HepG2 (cell line): ENCODE measurements around the gene ANKRD13C. TPM values are rescaled to one million over a fixed set of nuclear protein-coding genes. Genes with fewer than 3 reads are reported as not detected.
A peak's percentile ranks its signal among the peaks of the same experiment; 100 is the strongest.

Source experiments
- AGO2 ChIP-seq: fragments of 200-400 bp; formaldehyde crosslinking; optimal IDR thresholded peaks from 2 replicates; pipeline ENCODE3; 2017; ENCODE audit warnings: mild to moderate bottlenecking, low read depth, low read length, moderate library complexity
- ARNT2 ChIP-seq: sonication (generic); formaldehyde crosslinking; IDR thresholded peaks from 2 replicates; pipeline ENCODE4 v1.8.0; 2022; ENCODE audit warnings: mild to moderate bottlenecking, low read depth, missing genetic modification reagents, moderate library complexity
- DPF2 ChIP-seq: sonication (generic); formaldehyde crosslinking; IDR thresholded peaks from 2 replicates; pipeline ENCODE4 v1.4.0; 2020; ENCODE audit warnings: mild to moderate bottlenecking, low read depth, missing genetic modification reagents, borderline replicate concordance
- HOXD1 ChIP-seq: sonication (generic); formaldehyde crosslinking; IDR thresholded peaks from 2 replicates; pipeline ENCODE4 v1.5.0; 2020; ENCODE audit warnings: missing genetic modification reagents
- RNF2 ChIP-seq: fragments of 450-650 bp; conservative IDR thresholded peaks from 2 replicates; pipeline ENCODE4 v1.6.1; 2016; ENCODE audit warnings: low read depth
- SPEN ChIP-seq: sonication (generic); formaldehyde crosslinking; IDR thresholded peaks from 2 replicates; pipeline ENCODE4 v1.5.1; 2020; ENCODE audit warnings: low read depth, mild to moderate bottlenecking, missing genetic modification reagents
- U2AF2 ChIP-seq: fragments of 200-400 bp; formaldehyde crosslinking; IDR thresholded peaks from 2 replicates; pipeline ENCODE4 v1.6.1; 2017; ENCODE audit warnings: low read depth, mild to moderate bottlenecking, low read length
- ZNF101 ChIP-seq: sonication (generic); formaldehyde crosslinking; IDR thresholded peaks from 2 replicates; pipeline ENCODE4 v1.4.0; 2020; ENCODE audit warnings: mild to moderate bottlenecking, low read depth, missing genetic modification reagents, borderline replicate concordance
- ZNF207 ChIP-seq: fragments of 450-650 bp; IDR thresholded peaks from 2 replicates; pipeline ENCODE4 v1.6.1; 2016; ENCODE audit warnings: antibody characterized with exemption, borderline replicate concordance
- ZNF33A ChIP-seq: sonication (generic); formaldehyde crosslinking; IDR thresholded peaks from 2 replicates; pipeline ENCODE4 v1.5.1; 2020; ENCODE audit warnings: missing genetic modification reagents, mild to moderate bottlenecking, moderate library complexity, borderline replicate concordance
- ZNF382 ChIP-seq: sonication (generic); formaldehyde crosslinking; IDR thresholded peaks from 2 replicates; pipeline ENCODE4 v1.5.0; 2020; ENCODE audit warnings: missing genetic modification reagents, mild to moderate bottlenecking, borderline replicate concordance
- polyA plus RNA-seq, 8 experiments: library from polyadenylated mRNA; depleted of rRNA in 3 of 8; stranded (reverse) in 7 of 8; unstranded in 1 of 8; fragments of >200 nt; fragmentation: Illumina TruSeq in 4 of 8; extraction: Trizol in 4 of 8; gene quantifications; 2 replicates each; pipeline versions ENCODE4 v1.2.1 to v1.2.3, GENCODE V29; 2011 to 2016; ENCODE audit warnings: low read depth in 4 of 8, missing spikeins in 1 of 8, mixed read lengths in 1 of 8; ENCODE audit not compliant: insufficient read depth in 1 of 8
- total RNA-seq, 5 experiments: library from RNA; depleted of rRNA; stranded (reverse); fragments of >200 nt; fragmentation: Illumina TruSeq; extraction: Trizol; gene quantifications; 2 replicates each; pipeline ENCODE4 v1.2.3, GENCODE V29; 2016; ENCODE audit warnings: low read depth in 1 of 5
- TF ChIP-seq, protein P1 (sequence below): sonication (generic); formaldehyde crosslinking; IDR thresholded peaks from 2 replicates; pipeline ENCODE4 v1.5.0; 2020; ENCODE audit warnings: missing genetic modification reagents
- TF ChIP-seq, protein P2 (sequence below): sonication (generic); formaldehyde crosslinking; IDR thresholded peaks from 2 replicates; pipeline ENCODE4 v1.5.0; 2020; ENCODE audit warnings: missing genetic modification reagents, mild to moderate bottlenecking, borderline replicate concordance
- TF ChIP-seq, protein P3 (sequence below): sonication (generic); formaldehyde crosslinking; IDR thresholded peaks from 2 replicates; pipeline ENCODE4 v1.4.0; 2020; ENCODE audit warnings: missing genetic modification reagents
- TF ChIP-seq, protein P4 (sequence below): sonication (generic); formaldehyde crosslinking; IDR thresholded peaks from 2 replicates; pipeline ENCODE4 v1.4.0; 2020; ENCODE audit warnings: mild to moderate bottlenecking, missing genetic modification reagents

ANKRD13C gene
- total and polyA plus RNA-seq, 2 of the 13 experiments (the other 11 are each of a cell fraction or from before 2014, with no cell fraction given), result 6.2 to 17.6 TPM

DNA sequence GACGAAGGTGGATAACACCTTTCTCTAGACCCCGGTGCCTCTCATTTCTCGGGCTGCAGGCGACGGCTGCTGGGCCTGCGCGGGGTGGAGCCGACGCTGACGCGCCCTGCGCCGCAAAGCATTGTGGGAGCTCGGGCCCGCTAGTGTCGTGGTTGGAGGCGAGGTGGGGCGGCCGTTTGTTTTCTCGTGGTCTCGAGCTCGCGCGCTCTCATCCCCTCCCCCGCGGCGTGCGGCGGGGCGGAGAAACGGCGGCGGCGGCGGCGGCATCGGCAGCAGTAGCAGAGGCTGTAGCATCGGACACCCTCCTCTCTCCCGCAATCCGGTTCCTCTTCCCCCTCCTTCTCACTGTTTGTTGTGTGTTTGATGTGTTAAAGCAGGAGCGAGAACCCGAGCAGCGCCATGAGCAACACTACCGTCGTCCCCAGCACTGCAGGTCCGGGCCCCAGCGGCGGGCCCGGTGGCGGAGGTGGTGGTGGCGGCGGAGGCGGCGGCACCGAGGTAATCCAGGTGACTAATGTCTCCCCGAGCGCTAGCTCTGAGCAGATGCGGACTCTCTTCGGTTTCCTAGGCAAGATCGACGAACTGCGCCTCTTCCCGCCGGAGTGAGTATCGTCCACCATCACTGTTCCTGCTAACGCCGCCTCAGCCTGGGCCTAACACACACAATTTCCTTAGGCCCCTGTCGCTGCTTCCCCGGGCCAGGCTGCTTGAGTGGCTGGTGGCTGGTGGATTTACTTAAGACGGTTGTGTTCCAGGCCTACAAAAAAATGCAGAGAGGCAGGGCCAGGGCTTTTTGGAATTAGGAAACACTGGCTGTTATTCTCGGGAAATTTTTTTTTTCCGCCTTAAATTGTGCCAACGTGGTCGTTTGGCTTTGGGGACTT lies 133.0 kb downstream of the ANKRD13C start, which contains the start of gene SRSF11 (continued):
- TF ChIP-seq, protein P1, sequence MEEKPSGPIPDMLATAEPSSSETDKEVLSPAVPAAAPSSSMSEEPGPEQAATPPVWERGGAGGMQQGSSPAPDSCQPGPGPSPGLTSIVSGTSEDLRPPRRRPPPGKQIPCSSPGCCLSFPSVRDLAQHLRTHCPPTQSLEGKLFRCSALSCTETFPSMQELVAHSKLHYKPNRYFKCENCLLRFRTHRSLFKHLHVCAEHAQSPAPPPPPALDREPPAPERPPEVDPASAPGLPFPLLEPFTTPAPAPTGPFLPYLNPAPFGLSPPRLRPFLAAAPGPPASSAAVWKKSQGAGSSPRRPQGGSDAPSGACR (CRISPR knock-in tag), result peak; percentile 16; the same call in 1 of the 2 replicates
- TF ChIP-seq ZNF101 (CRISPR knock-in tag) (0 out of 2 replicates have a peak, but pooled peaks have one; percentile 69), ZNF382 (CRISPR knock-in tag) (no peak), SPEN (CRISPR knock-in tag) (peak; percentile 92), ZNF207 (no peak), RNF2 (peak; percentile 69; the same call in 1 of the 2 replicates), AGO2 (peak; percentile 97), U2AF2 (peak; percentile 57; the same call in 1 of the 2 replicates), ZNF33A (no peak), DPF2 (CRISPR knock-in tag) (no peak), ARNT2 (CRISPR knock-in tag) (peak; percentile 88), HOXD1 (CRISPR knock-in tag) (no peak)
- TF ChIP-seq, protein P2, sequence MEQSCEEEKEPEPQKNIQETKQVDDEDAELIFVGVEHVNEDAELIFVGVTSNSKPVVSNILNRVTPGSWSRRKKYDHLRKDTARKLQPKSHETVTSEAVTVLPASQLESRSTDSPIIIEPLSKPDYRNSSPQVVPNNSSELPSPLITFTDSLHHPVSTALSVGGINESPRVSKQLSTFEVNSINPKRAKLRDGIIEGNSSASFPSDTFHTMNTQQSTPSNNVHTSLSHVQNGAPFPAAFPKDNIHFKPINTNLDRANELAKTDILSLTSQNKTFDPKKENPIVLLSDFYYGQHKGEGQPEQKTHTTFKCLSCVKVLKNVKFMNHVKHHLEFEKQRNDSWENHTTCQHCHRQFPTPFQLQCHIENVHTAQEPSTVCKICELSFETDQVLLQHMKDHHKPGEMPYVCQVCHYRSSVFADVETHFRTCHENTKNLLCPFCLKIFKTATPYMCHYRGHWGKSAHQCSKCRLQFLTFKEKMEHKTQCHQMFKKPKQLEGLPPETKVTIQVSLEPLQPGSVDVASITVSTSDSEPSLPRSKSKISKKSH (CRISPR knock-in tag), result no peak; the same call in 1 of the 2 replicates
- TF ChIP-seq, protein P3, sequence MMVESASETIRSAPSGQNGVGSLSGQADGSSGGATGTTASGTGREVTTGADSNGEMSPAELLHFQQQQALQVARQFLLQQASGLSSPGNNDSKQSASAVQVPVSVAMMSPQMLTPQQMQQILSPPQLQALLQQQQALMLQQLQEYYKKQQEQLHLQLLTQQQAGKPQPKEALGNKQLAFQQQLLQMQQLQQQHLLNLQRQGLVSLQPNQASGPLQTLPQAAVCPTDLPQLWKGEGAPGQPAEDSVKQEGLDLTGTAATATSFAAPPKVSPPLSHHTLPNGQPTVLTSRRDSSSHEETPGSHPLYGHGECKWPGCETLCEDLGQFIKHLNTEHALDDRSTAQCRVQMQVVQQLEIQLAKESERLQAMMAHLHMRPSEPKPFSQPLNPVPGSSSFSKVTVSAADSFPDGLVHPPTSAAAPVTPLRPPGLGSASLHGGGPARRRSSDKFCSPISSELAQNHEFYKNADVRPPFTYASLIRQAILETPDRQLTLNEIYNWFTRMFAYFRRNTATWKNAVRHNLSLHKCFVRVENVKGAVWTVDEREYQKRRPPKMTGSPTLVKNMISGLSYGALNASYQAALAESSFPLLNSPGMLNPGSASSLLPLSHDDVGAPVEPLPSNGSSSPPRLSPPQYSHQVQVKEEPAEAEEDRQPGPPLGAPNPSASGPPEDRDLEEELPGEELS (CRISPR knock-in tag), result peak; percentile 54
- TF ChIP-seq, protein P4, sequence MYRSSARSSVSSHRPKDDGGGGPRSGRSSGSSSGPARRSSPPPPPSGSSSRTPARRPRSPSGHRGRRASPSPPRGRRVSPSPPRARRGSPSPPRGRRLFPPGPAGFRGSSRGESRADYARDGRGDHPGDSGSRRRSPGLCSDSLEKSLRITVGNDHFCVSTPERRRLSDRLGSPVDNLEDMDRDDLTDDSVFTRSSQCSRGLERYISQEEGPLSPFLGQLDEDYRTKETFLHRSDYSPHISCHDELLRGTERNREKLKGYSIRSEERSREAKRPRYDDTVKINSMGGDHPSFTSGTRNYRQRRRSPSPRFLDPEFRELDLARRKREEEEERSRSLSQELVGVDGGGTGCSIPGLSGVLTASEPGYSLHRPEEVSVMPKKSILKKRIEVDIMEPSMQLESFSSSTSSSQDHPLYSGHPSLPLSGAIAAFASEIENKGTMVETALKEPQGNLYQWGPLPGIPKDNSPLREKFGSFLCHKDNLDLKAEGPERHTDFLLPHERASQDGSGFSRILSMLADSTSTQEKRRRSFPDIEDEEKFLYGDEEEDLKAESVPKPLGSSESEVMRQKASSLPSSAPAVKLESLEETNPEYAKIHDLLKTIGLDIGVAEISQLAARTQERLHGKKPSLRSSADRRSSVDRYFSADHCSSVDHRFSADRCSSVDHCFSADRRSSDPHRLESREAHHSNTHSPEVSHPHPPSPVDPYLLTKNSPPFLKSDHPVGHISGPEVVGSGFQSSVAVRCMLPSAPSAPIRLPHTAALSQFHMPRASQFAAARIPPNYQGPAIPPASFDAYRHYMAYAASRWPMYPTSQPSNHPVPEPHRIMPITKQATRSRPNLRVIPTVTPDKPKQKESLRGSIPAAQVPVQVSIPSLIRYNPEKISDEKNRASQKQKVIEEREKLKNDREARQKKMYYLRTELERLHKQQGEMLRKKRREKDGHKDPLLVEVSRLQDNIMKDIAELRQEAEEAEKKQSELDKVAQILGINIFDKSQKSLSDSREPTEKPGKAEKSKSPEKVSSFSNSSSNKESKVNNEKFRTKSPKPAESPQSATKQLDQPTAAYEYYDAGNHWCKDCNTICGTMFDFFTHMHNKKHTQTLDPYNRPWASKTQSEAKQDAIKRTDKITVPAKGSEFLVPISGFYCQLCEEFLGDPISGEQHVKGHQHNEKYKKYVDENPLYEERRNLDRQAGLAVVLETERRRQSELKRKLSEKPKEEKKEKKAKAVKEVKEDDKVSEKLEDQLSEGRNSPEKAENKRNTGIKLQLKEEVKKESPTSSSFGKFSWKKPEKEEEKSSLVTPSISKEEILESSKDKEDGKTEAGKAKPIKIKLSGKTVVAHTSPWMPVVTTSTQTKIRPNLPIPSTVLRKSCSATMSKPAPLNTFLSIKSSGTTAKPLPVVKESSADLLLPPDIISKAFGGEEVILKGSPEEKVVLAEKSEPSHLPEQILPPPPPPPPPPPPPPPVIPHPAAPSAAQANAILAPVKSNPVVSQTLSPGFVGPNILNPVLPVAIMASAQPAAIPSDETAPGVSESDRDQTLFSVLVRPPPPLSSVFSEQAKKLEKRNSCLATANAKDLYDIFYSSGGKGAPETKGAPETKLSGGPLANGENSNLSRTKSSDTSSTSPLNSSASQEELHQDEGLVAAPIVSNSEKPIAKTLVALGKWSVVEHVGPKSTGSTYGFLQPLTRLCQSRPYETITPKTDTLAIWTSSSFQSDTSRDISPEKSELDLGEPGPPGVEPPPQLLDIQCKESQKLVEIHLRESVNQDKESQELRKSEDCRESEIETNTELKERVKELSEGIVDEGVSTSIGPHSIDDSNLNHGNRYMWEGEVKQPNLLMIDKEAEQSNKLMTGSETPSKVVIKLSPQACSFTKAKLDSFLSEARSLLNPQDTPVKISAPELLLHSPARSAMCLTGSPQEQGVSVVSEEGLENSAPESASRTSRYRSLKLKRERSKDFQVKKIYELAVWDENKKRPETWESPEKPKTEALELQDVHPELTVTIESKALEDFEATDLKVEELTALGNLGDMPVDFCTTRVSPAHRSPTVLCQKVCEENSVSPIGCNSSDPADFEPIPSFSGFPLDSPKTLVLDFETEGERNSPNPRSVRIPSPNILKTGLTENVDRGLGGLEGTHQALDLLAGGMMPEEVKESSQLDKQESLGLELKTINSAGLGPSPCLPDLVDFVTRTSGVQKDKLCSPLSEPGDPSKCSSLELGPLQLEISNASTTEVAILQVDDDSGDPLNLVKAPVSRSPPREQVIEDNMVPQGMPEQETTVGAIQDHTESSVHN, result no peak
